Neural cell (in vitro differentiated cells): ENCODE data around the gene KCND2. TPM values are rescaled to one million over a fixed set of nuclear protein-coding genes. Genes with fewer than 3 reads are reported as not detected.
"Not testable (repeated sequence)": the region's sequence is repeated elsewhere in the genome, so short reads cannot be mapped to it uniquely, and the experiment has no call there.

ENCODE experiments used
- H2AFZ ChIP-seq: fragments of 200-600, 300-800 bp; sonication (generic), shearing (Covaris generic); 2 replicates; pipeline ENCODE4 v1.6.0; 2014; ENCODE audit warnings: low read depth, mild to moderate bottlenecking, antibody characterized with exemption, low read length, moderate library complexity
- H3F3A ChIP-seq: fragments of 200-600 bp; shearing (Covaris generic); 2 replicates; pipeline ENCODE4 v1.6.1; 2016; ENCODE audit warnings: mild to moderate bottlenecking, moderate library complexity, mixed read lengths, antibody characterized with exemption, low read length; ENCODE audit not compliant: insufficient read depth, poor library complexity, severe bottlenecking
- H3K27ac ChIP-seq: fragments of 200-600, 300-800 bp; sonication (generic), shearing (Covaris generic); 2 replicates; pipeline ENCODE4 v1.5.1; 2014; ENCODE audit warnings: mild to moderate bottlenecking, low read length, moderate library complexity
- H3K27me3 ChIP-seq: fragments of 300-800, 200-600 bp; sonication (generic), shearing (Covaris generic); 2 replicates; pipeline ENCODE4 v1.6.0; 2014; ENCODE audit warnings: mild to moderate bottlenecking, low read depth, low read length, moderate library complexity; ENCODE audit not compliant: insufficient read depth
- H3K36me3 ChIP-seq: fragments of 300-800, 200-600 bp; sonication (generic), shearing (Covaris generic); 2 replicates; pipeline ENCODE4 v1.5.1; 2014; ENCODE audit warnings: mild to moderate bottlenecking, antibody characterized with exemption, low read length, moderate library complexity; ENCODE audit not compliant: insufficient read depth
- H3K4me2 ChIP-seq: fragments of 300-800, 200-600 bp; sonication (generic), shearing (Covaris generic); 2 replicates; pipeline ENCODE4 v1.6.0; 2014; ENCODE audit warnings: mild to moderate bottlenecking, low read length
- H3K4me3 ChIP-seq: fragments of 300-800, 200-600 bp; sonication (generic), shearing (Covaris generic); 2 replicates; pipeline ENCODE4 v1.5.1; 2014; ENCODE audit warnings: mild to moderate bottlenecking, low read length, moderate library complexity
- H3K79me2 ChIP-seq: fragments of 200-600 bp; shearing (Covaris generic); replicated peaks from 2 replicates; pipeline ENCODE4 v1.6.0; 2014; ENCODE audit warnings: mild to moderate bottlenecking, low read length, moderate library complexity; ENCODE audit not compliant: insufficient read depth
- H3K9ac ChIP-seq: fragments of 300-800, 200-600 bp; sonication (generic), shearing (Covaris generic); 2 replicates; pipeline ENCODE4 v1.6.1; 2016; ENCODE audit warnings: mild to moderate bottlenecking, low read length, mixed read lengths
- H3K9me2 ChIP-seq: fragments of 200-600 bp; shearing (Covaris generic); 2 replicates; pipeline ENCODE4 v1.6.1; 2016; ENCODE audit warnings: mild to moderate bottlenecking, low read length, mixed read lengths; ENCODE audit not compliant: insufficient read depth
- H3K9me3 ChIP-seq: fragments of 200-600, 300-800 bp; sonication (generic), shearing (Covaris generic); 2 replicates; pipeline ENCODE4 v1.6.1; 2016; ENCODE audit warnings: mild to moderate bottlenecking, mixed run types, low read length, moderate library complexity, mixed read lengths
- H4K20me1 ChIP-seq: fragments of 200-600 bp; shearing (Covaris generic); 2 replicates; pipeline ENCODE4 v1.6.1; 2016; ENCODE audit warnings: mild to moderate bottlenecking, mixed run types; ENCODE audit not compliant: insufficient read depth
- EP300 ChIP-seq: fragments of 450-650 bp; conservative IDR thresholded peaks from 2 replicates; pipeline ENCODE4 v1.6.1; 2014; ENCODE audit warnings: antibody characterized with exemption, mild to moderate bottlenecking, moderate library complexity; ENCODE audit not compliant: poor library complexity, severe bottlenecking
- EZH2 ChIP-seq: fragments of 200-600, 300-800 bp; shearing (Covaris generic), sonication (generic); IDR thresholded peaks from 2 replicates; pipeline ENCODE4 v1.6.1; 2014; ENCODE audit warnings: antibody characterized with exemption, low read length, borderline replicate concordance, mild to moderate bottlenecking; ENCODE audit not compliant: insufficient read depth, poor library complexity, severe bottlenecking
- MXI1 ChIP-seq: fragments of 450-650 bp; conservative IDR thresholded peaks from 2 replicates; pipeline ENCODE4 v1.6.1; 2014; ENCODE audit warnings: antibody characterized with exemption, mild to moderate bottlenecking; ENCODE audit not compliant: poor library complexity, severe bottlenecking
- POLR2AphosphoS5 ChIP-seq: IDR thresholded peaks from 2 replicates; pipeline ENCODE4 v1.6.1; 2012
- RAD21 ChIP-seq: fragments of 450-650 bp; conservative IDR thresholded peaks from 2 replicates; pipeline ENCODE4 v1.6.1; 2014; ENCODE audit warnings: antibody characterized with exemption, mild to moderate bottlenecking, moderate library complexity
- SMC3 ChIP-seq: fragments of 450-650 bp; conservative IDR thresholded peaks from 2 replicates; pipeline ENCODE4 v1.6.1; 2014; ENCODE audit warnings: antibody characterized with exemption, mild to moderate bottlenecking, moderate library complexity; ENCODE audit not compliant: poor library complexity
- TAF1 ChIP-seq: IDR thresholded peaks from 2 replicates; pipeline ENCODE4 v1.6.1; 2012; ENCODE audit warnings: low read depth
- polyA plus RNA-seq: library from polyadenylated mRNA; depleted of rRNA; stranded (reverse); fragments of >200 nt; gene quantifications from 2 replicates; pipeline ENCODE4 v1.2.3, GENCODE V29; 2014
- TF ChIP-seq, protein P1 (sequence below): fragments of 450-650 bp; IDR thresholded peaks from 2 replicates; pipeline ENCODE4 v1.5.1; 2014; ENCODE audit warnings: antibody characterized with exemption, mild to moderate bottlenecking, moderate library complexity; ENCODE audit not compliant: poor library complexity, severe bottlenecking
- TF ChIP-seq, protein P2 (sequence below): IDR thresholded peaks from 2 replicates; pipeline ENCODE4 v1.6.1; 2012; ENCODE audit warnings: borderline replicate concordance

KCND2 gene
- polyA plus RNA-seq, 1 donor from 2014 or later = 11.0 TPM

- no peak overlapping the region for H3K4me2 ChIP-seq
- H3K79me2 ChIP-seq = no peaks in the 10 kb centered on the region
- H2AFZ ChIP-seq = no peak overlapping the region
- no peaks in the 10 kb centered on the region for H3K9me3 ChIP-seq
- H3K9me2 ChIP-seq = no peaks in the 10 kb centered on the region
- TF ChIP-seq EP300 (peak; percentile 81), RAD21 (no peak), POLR2AphosphoS5 (peak; percentile 72), MXI1 (no peak), EZH2 (no peak), SMC3 (no peak), TAF1 (no peak)
- TF ChIP-seq, protein P1, sequence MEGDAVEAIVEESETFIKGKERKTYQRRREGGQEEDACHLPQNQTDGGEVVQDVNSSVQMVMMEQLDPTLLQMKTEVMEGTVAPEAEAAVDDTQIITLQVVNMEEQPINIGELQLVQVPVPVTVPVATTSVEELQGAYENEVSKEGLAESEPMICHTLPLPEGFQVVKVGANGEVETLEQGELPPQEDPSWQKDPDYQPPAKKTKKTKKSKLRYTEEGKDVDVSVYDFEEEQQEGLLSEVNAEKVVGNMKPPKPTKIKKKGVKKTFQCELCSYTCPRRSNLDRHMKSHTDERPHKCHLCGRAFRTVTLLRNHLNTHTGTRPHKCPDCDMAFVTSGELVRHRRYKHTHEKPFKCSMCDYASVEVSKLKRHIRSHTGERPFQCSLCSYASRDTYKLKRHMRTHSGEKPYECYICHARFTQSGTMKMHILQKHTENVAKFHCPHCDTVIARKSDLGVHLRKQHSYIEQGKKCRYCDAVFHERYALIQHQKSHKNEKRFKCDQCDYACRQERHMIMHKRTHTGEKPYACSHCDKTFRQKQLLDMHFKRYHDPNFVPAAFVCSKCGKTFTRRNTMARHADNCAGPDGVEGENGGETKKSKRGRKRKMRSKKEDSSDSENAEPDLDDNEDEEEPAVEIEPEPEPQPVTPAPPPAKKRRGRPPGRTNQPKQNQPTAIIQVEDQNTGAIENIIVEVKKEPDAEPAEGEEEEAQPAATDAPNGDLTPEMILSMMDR = no peak
- TF ChIP-seq, protein P2, sequence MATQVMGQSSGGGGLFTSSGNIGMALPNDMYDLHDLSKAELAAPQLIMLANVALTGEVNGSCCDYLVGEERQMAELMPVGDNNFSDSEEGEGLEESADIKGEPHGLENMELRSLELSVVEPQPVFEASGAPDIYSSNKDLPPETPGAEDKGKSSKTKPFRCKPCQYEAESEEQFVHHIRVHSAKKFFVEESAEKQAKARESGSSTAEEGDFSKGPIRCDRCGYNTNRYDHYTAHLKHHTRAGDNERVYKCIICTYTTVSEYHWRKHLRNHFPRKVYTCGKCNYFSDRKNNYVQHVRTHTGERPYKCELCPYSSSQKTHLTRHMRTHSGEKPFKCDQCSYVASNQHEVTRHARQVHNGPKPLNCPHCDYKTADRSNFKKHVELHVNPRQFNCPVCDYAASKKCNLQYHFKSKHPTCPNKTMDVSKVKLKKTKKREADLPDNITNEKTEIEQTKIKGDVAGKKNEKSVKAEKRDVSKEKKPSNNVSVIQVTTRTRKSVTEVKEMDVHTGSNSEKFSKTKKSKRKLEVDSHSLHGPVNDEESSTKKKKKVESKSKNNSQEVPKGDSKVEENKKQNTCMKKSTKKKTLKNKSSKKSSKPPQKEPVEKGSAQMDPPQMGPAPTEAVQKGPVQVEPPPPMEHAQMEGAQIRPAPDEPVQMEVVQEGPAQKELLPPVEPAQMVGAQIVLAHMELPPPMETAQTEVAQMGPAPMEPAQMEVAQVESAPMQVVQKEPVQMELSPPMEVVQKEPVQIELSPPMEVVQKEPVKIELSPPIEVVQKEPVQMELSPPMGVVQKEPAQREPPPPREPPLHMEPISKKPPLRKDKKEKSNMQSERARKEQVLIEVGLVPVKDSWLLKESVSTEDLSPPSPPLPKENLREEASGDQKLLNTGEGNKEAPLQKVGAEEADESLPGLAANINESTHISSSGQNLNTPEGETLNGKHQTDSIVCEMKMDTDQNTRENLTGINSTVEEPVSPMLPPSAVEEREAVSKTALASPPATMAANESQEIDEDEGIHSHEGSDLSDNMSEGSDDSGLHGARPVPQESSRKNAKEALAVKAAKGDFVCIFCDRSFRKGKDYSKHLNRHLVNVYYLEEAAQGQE = peak; percentile 93
- no peak overlapping the region for H3K9ac ChIP-seq
- H3F3A ChIP-seq = no peaks in the 10 kb centered on the region
- H3K4me3 ChIP-seq = no peak overlapping the region
- H4K20me1 ChIP-seq = no peaks in the 10 kb centered on the region
- H3K36me3 ChIP-seq = no peaks in the 10 kb centered on the region
- no peaks in the 10 kb centered on the region for H3K27me3 ChIP-seq
- no peak overlapping the region for H3K27ac ChIP-seq
These were observed 291.2 kb downstream of the KCND2 start for GRCh38 chr7:120564145-120564544.

GRCh38 chr7:120567204-120567603, 294.2 kb downstream of the KCND2 start:
- Histone ChIP-seq H3K9ac (no peak overlapping the region), H3K27ac (no peak overlapping the region), H3K9me2 (no peaks in the 10 kb centered on the region), H3F3A (no peaks in the 10 kb centered on the region), H3K36me3 (no peaks in the 10 kb centered on the region), H3K4me2 (no peak overlapping the region), H4K20me1 (no peaks in the 10 kb centered on the region), H3K4me3 (no peak overlapping the region), H3K79me2 (no peaks in the 10 kb centered on the region), H3K27me3 (no peaks in the 10 kb centered on the region), H3K9me3 (no peaks in the 10 kb centered on the region), H2AFZ (no peak overlapping the region)
- no peak for TF ChIP-seq RAD21
- TF ChIP-seq SMC3 = no peak
- TF ChIP-seq TAF1 = no peak
- no peak for TF ChIP-seq EP300
- TF ChIP-seq MXI1 = no peak
- TF ChIP-seq, protein P1 = no peak
- TF ChIP-seq, protein P2 = no peak
- no peak for TF ChIP-seq POLR2AphosphoS5
- no peak for TF ChIP-seq EZH2

- H4K20me1 ChIP-seq, H3K9me3 ChIP-seq, H3K9me2 ChIP-seq, H3K27me3 ChIP-seq, H3K79me2 ChIP-seq, H2AFZ ChIP-seq, H3K4me3 ChIP-seq, H3K4me2 ChIP-seq, H3K27ac ChIP-seq, H3F3A ChIP-seq, H3K9ac ChIP-seq, H3K36me3 ChIP-seq: not testable (repeated sequence)
These were observed 305.7 kb downstream of the KCND2 start for GRCh38 chr7:120578657-120579056.
